Astrocyte (in vitro differentiated cells and primary cell): ENCODE measurements around the gene MAML2.

Source experiments
- CTCF ChIP-seq: IDR thresholded peaks from 2 replicates; pipeline ENCODE4 v1.5.1; 2011; ENCODE audit warnings: low read depth, mild to moderate bottlenecking, inconsistent platforms, low read length, moderate library complexity; ENCODE audit not compliant: insufficient read depth
- EZH2 ChIP-seq: IDR thresholded peaks from 2 replicates; pipeline ENCODE4 v1.6.1; 2012; ENCODE audit warnings: mild to moderate bottlenecking, low read length, inconsistent platforms; ENCODE audit not compliant: insufficient read depth

GRCh38 chr11:96062134-96062533 is 280.9 kb downstream of the MAML2 start:
- no peak for TF ChIP-seq CTCF
- TF ChIP-seq EZH2 = no peak
